ENCODE results near the gene MUL1.
A peak's percentile ranks its signal among the peaks of the same experiment; 100 is the strongest.
"Not testable (repeated sequence)": the region's sequence is repeated elsewhere in the genome, so short reads cannot be mapped to it uniquely, and the experiment has no call there.

Gene MUL1

GRCh38 chr1:20530306-20530705 is 22.4 kb upstream of the MUL1 start:
- no peak overlapping the region for H3K27ac Mint-ChIP-seq
- H3K27me3 Mint-ChIP-seq = peaks cover 62% of the 10 kb centered on the region
- H3K4me1 Mint-ChIP-seq (ENCODE audit: low read depth) = no peaks in the 10 kb centered on the region
- H3K4me3 Mint-ChIP-seq = no peak overlapping the region
- H3K36me3 Mint-ChIP-seq (ENCODE audit: low read depth) = no peaks in the 10 kb centered on the region
- no peaks in the 10 kb centered on the region for H3K9me3 Mint-ChIP-seq

- no peaks in the 10 kb centered on the region for H3K4me1 Mint-ChIP-seq (ENCODE audit: low read depth)
- H3K27ac Mint-ChIP-seq = no peak overlapping the region
- H3K9me3 Mint-ChIP-seq = no peaks in the 10 kb centered on the region
- H3K36me3 Mint-ChIP-seq (ENCODE audit: low read depth) = no peaks in the 10 kb centered on the region
- H3K4me3 Mint-ChIP-seq = no peak overlapping the region
- peaks cover 57% of the 10 kb centered on the region for H3K27me3 Mint-ChIP-seq
These were observed 20.3 kb upstream of the MUL1 start for GRCh38 chr1:20528221-20528620.

GRCh38 chr1:20526267-20526666 is 18.3 kb upstream of the MUL1 start:
- Mint-ChIP-seq H3K9me3 (no peaks in the 10 kb centered on the region), H3K36me3 (ENCODE audit: low read depth) (no peaks in the 10 kb centered on the region), H3K27ac (no peak overlapping the region), H3K4me1 (ENCODE audit: low read depth) (peaks cover 3% of the 10 kb centered on the region), H3K4me3 (no peak overlapping the region), H3K27me3 (peaks cover 56% of the 10 kb centered on the region)

GRCh38 chr1:20521960-20522861 is 14.3 kb upstream of the MUL1 start:
- H3K36me3 Mint-ChIP-seq (ENCODE audit: low read depth) = no peaks in the 10 kb centered on the region
- peaks cover 3% of the 10 kb centered on the region for H3K4me1 Mint-ChIP-seq (ENCODE audit: low read depth)
- peaks cover 36% of the 10 kb centered on the region for H3K27me3 Mint-ChIP-seq
- no peak overlapping the region for H3K4me3 Mint-ChIP-seq
- H3K9me3 Mint-ChIP-seq = no peaks in the 10 kb centered on the region
- no peak overlapping the region for H3K27ac Mint-ChIP-seq

GRCh38 chr1:20519609-20520262 is 11.8 kb upstream of the MUL1 start:
- H3K4me3 Mint-ChIP-seq; H3K4me1 Mint-ChIP-seq (ENCODE audit: low read depth); H3K27ac Mint-ChIP-seq; H3K9me3 Mint-ChIP-seq; H3K36me3 Mint-ChIP-seq (ENCODE audit: low read depth): not testable (repeated sequence)
- peaks cover 29% of the 10 kb centered on the region for H3K27me3 Mint-ChIP-seq

- H3K36me3 Mint-ChIP-seq (ENCODE audit: low read depth) = no peaks in the 10 kb centered on the region
- H3K4me3 Mint-ChIP-seq = no peak overlapping the region
- peaks cover 6% of the 10 kb centered on the region for H3K4me1 Mint-ChIP-seq (ENCODE audit: low read depth)
- no peaks in the 10 kb centered on the region for H3K9me3 Mint-ChIP-seq
- peaks cover 10% of the 10 kb centered on the region for H3K27me3 Mint-ChIP-seq
- H3K27ac Mint-ChIP-seq = no peak overlapping the region
These were observed 3.8 kb upstream of the MUL1 start for GRCh38 chr1:20511518-20512428.

- H3K4me3 Mint-ChIP-seq = peak overlapping the region; percentile 94
- peaks cover 28% of the 10 kb centered on the region for H3K4me1 Mint-ChIP-seq (ENCODE audit: low read depth)
- H3K27ac Mint-ChIP-seq = peak overlapping the region; percentile 89
- H3K36me3 Mint-ChIP-seq (ENCODE audit: low read depth) = peaks cover 5% of the 10 kb centered on the region
- H3K27me3 Mint-ChIP-seq = no peaks in the 10 kb centered on the region
- no peaks in the 10 kb centered on the region for H3K9me3 Mint-ChIP-seq
These were observed 440 bp upstream of the MUL1 start for GRCh38 chr1:20508411-20508771.

GRCh38 chr1:20507248-20507563 is 745 bp downstream of the MUL1 start:
- peak overlapping the region; percentile 94 for H3K4me3 Mint-ChIP-seq
- H3K4me1 Mint-ChIP-seq (ENCODE audit: low read depth) = peaks cover 28% of the 10 kb centered on the region
- peak overlapping the region; percentile 89 for H3K27ac Mint-ChIP-seq
- H3K9me3 Mint-ChIP-seq = no peaks in the 10 kb centered on the region
- H3K36me3 Mint-ChIP-seq (ENCODE audit: low read depth) = peaks cover 5% of the 10 kb centered on the region
- H3K27me3 Mint-ChIP-seq = no peaks in the 10 kb centered on the region

- Mint-ChIP-seq H3K4me1 (ENCODE audit: low read depth) (peaks cover 28% of the 10 kb centered on the region), H3K9me3 (no peaks in the 10 kb centered on the region), H3K27me3 (no peaks in the 10 kb centered on the region), H3K27ac (no peak overlapping the region), H3K36me3 (ENCODE audit: low read depth) (peaks cover 14% of the 10 kb centered on the region), H3K4me3 (no peak overlapping the region)
These were observed 2.5 kb downstream of the MUL1 start for GRCh38 chr1:20505488-20505887.

GRCh38 chr1:20500716-20501115 is 7.2 kb downstream of the MUL1 start:
- Mint-ChIP-seq H3K36me3 (ENCODE audit: low read depth) (peaks cover 25% of the 10 kb centered on the region), H3K27ac (no peak overlapping the region), H3K4me1 (ENCODE audit: low read depth) (peaks cover 16% of the 10 kb centered on the region), H3K9me3 (no peaks in the 10 kb centered on the region), H3K4me3 (no peak overlapping the region), H3K27me3 (no peaks in the 10 kb centered on the region)

- Mint-ChIP-seq H3K9me3 (no peaks in the 10 kb centered on the region), H3K4me3 (no peak overlapping the region), H3K27me3 (no peaks in the 10 kb centered on the region), H3K36me3 (ENCODE audit: low read depth) (peaks cover 25% of the 10 kb centered on the region), H3K4me1 (ENCODE audit: low read depth) (peaks cover 7% of the 10 kb centered on the region), H3K27ac (no peak overlapping the region)
These were observed 8.2 kb downstream of the MUL1 start for GRCh38 chr1:20499718-20500117.

- peaks cover 2% of the 10 kb centered on the region for H3K4me1 Mint-ChIP-seq (ENCODE audit: low read depth)
- peaks cover 22% of the 10 kb centered on the region for H3K36me3 Mint-ChIP-seq (ENCODE audit: low read depth)
- H3K27me3 Mint-ChIP-seq = no peaks in the 10 kb centered on the region
- no peaks in the 10 kb centered on the region for H3K9me3 Mint-ChIP-seq
- H3K27ac Mint-ChIP-seq = no peak overlapping the region
- no peak overlapping the region for H3K4me3 Mint-ChIP-seq
These were observed 8.8 kb downstream of the MUL1 start for GRCh38 chr1:20499105-20499504.

- H3K9me3 Mint-ChIP-seq = no peaks in the 10 kb centered on the region
- no peaks in the 10 kb centered on the region for H3K4me1 Mint-ChIP-seq (ENCODE audit: low read depth)
- H3K27me3 Mint-ChIP-seq = peaks cover 1% of the 10 kb centered on the region
- no peak overlapping the region for H3K27ac Mint-ChIP-seq
- no peak overlapping the region for H3K4me3 Mint-ChIP-seq
- peaks cover 20% of the 10 kb centered on the region for H3K36me3 Mint-ChIP-seq (ENCODE audit: low read depth)
These were observed 9.8 kb downstream of the MUL1 start for GRCh38 chr1:20498116-20498515.

- H3K9me3 Mint-ChIP-seq = no peaks in the 10 kb centered on the region
- no peaks in the 10 kb centered on the region for H3K4me1 Mint-ChIP-seq (ENCODE audit: low read depth)
- no peak overlapping the region for H3K27ac Mint-ChIP-seq
- H3K4me3 Mint-ChIP-seq = no peak overlapping the region
- peaks cover 20% of the 10 kb centered on the region for H3K36me3 Mint-ChIP-seq (ENCODE audit: low read depth)
- H3K27me3 Mint-ChIP-seq = peaks cover 4% of the 10 kb centered on the region
These were observed 10.4 kb downstream of the MUL1 start for GRCh38 chr1:20497506-20497905.

All from stimulated activated naive CD8-positive, alpha-beta T cell treated with anti-CD3 and anti-CD28 coated beads, Interleukin-15, Interleukin-2, amounts not matched to agents 100 ng/mL and 50 ng/mL, for 24 hours (primary cell).